Endothelial cell (in vitro differentiated cells): ENCODE results near the gene HMCN2. TPM values are rescaled to one million over a fixed set of nuclear protein-coding genes. Genes with fewer than 3 reads are reported as not detected.

ENCODE experiments used
- DNase-seq: peaks from one replicate; pipeline ENCODE4 v3.0.0; 2021; ENCODE audit warnings: low spot score
- H3K27ac Mint-ChIP-seq: one replicate; pipeline ENCODE4 v1.8.0; 2021; ENCODE audit warnings: mixed read lengths, inconsistent platforms; ENCODE audit not compliant: unreplicated experiment
- H3K27me3 Mint-ChIP-seq: one replicate; pipeline ENCODE4 v1.8.0; 2021; ENCODE audit warnings: mild to moderate bottlenecking, moderate library complexity, mixed read lengths, inconsistent platforms; ENCODE audit not compliant: unreplicated experiment
- H3K36me3 Mint-ChIP-seq: one replicate; pipeline ENCODE4 v1.8.0; 2021; ENCODE audit warnings: mild to moderate bottlenecking, low read depth, mixed read lengths, inconsistent platforms; ENCODE audit not compliant: unreplicated experiment
- H3K4me1 Mint-ChIP-seq: one replicate; pipeline ENCODE4 v1.8.0; 2021; ENCODE audit warnings: mild to moderate bottlenecking, mixed read lengths, inconsistent platforms; ENCODE audit not compliant: unreplicated experiment
- H3K4me3 Mint-ChIP-seq: one replicate; pipeline ENCODE4 v1.8.0; 2021; ENCODE audit warnings: mild to moderate bottlenecking, mixed read lengths, inconsistent platforms; ENCODE audit not compliant: unreplicated experiment
- H3K9me3 Mint-ChIP-seq: one replicate; pipeline ENCODE4 v1.8.0; 2021; ENCODE audit warnings: mixed read lengths, inconsistent platforms; ENCODE audit not compliant: unreplicated experiment
- total RNA-seq: library from RNA; stranded (reverse); fragmentation: NEBNext Ultra II Directional; extraction: Animal tissue kit (Norgen Biotek cat#: 25700); gene quantifications from one replicate; pipeline ENCODE4 v1.2.1, GENCODE V29; 2021; ENCODE audit not compliant: unreplicated experiment
- TF ChIP-seq, protein P1 (sequence below): fragments of 200-600 bp; sonication (generic); IDR thresholded peaks from one replicate; pipeline ENCODE4 v1.5.0; 2021; ENCODE audit warnings: antibody characterized with exemption; ENCODE audit not compliant: unreplicated experiment

HMCN2 gene
- total RNA-seq, 1 donor from 2014 or later = 29.6 TPM

DNA sequence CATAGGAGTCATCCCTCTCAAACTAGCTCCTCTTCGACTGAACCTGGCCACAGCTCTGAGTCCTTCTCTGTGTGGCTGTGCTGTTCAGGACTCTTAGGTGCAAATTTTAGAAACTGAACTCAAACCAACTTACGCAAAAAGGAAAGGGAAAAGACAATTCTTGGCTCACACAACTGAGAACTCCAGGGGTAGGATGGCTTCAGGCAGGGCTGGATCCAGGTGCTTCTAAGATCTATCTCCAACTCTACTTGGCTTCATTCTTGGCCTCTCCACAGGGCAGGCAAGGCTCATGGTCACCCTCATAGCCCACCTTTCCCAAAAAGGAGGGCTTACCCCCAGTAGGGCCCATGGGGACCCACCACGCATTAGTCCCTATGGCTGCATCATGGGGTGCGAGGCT lies 187.3 kb downstream of the HMCN2 start:
- no peak overlapping the region for H3K27ac Mint-ChIP-seq
- DNase-seq = no peak
- TF ChIP-seq, protein P1, sequence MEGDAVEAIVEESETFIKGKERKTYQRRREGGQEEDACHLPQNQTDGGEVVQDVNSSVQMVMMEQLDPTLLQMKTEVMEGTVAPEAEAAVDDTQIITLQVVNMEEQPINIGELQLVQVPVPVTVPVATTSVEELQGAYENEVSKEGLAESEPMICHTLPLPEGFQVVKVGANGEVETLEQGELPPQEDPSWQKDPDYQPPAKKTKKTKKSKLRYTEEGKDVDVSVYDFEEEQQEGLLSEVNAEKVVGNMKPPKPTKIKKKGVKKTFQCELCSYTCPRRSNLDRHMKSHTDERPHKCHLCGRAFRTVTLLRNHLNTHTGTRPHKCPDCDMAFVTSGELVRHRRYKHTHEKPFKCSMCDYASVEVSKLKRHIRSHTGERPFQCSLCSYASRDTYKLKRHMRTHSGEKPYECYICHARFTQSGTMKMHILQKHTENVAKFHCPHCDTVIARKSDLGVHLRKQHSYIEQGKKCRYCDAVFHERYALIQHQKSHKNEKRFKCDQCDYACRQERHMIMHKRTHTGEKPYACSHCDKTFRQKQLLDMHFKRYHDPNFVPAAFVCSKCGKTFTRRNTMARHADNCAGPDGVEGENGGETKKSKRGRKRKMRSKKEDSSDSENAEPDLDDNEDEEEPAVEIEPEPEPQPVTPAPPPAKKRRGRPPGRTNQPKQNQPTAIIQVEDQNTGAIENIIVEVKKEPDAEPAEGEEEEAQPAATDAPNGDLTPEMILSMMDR = no peak
- H3K36me3 Mint-ChIP-seq = no peaks in the 10 kb centered on the region
- H3K9me3 Mint-ChIP-seq = no peaks in the 10 kb centered on the region
- no peaks in the 10 kb centered on the region for H3K4me1 Mint-ChIP-seq
- no peak overlapping the region for H3K4me3 Mint-ChIP-seq
- H3K27me3 Mint-ChIP-seq = no peaks in the 10 kb centered on the region

- no peak overlapping the region for H3K4me3 Mint-ChIP-seq
- no peaks in the 10 kb centered on the region for H3K27me3 Mint-ChIP-seq
- no peak for DNase-seq
- TF ChIP-seq, protein P1 = no peak
- no peaks in the 10 kb centered on the region for H3K9me3 Mint-ChIP-seq
- no peak overlapping the region for H3K27ac Mint-ChIP-seq
- H3K4me1 Mint-ChIP-seq = no peaks in the 10 kb centered on the region
- H3K36me3 Mint-ChIP-seq = no peaks in the 10 kb centered on the region
Measured at GRCh38 chr9:130453487-130453886, 187.9 kb downstream of the HMCN2 start.

GRCh38 chr9:130454096-130454811 lies 188.7 kb downstream of the HMCN2 start:
- Mint-ChIP-seq H3K36me3 (no peaks in the 10 kb centered on the region), H3K4me1 (peaks cover 2% of the 10 kb centered on the region), H3K27ac (no peak overlapping the region), H3K27me3 (peaks cover 1% of the 10 kb centered on the region), H3K9me3 (no peaks in the 10 kb centered on the region), H3K4me3 (no peak overlapping the region)
- TF ChIP-seq, protein P1 = no peak
- no peak for DNase-seq

DNA sequence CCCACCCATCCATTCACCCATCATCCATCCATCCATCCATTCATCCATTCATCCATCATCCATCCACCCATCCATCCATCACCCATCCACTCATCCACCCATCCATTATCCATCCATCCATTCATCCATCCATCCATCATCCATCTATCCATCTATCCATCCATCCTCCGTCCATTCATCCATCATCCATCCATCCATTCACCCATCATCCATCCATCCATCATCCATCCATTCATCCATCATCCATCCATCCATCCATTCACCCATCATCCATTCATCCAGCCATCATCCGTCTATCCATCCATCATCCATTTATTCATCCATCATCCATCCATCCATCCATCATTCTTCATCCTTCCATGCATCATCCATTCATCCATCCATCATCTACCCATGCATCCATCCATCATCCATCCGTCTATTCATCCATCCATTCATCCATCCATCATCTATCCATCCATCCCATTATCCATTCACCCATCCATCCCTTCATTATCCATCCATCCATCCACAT lies 189.3 kb downstream of the HMCN2 start:
- Mint-ChIP-seq H3K4me3 (no peak overlapping the region), H3K27me3 (peaks cover 2% of the 10 kb centered on the region), H3K36me3 (no peaks in the 10 kb centered on the region), H3K27ac (no peak overlapping the region), H3K4me1 (peaks cover 3% of the 10 kb centered on the region), H3K9me3 (no peaks in the 10 kb centered on the region)
- DNase-seq = no peak
- TF ChIP-seq, protein P1 = no peak

GRCh38 chr9:130458027-130458803 lies 192.7 kb downstream of the HMCN2 start:
- TF ChIP-seq, protein P1 = no peak
- Mint-ChIP-seq H3K27me3 (peaks cover 8% of the 10 kb centered on the region), H3K4me1 (peaks cover 6% of the 10 kb centered on the region), H3K9me3 (no peaks in the 10 kb centered on the region), H3K27ac (no peak overlapping the region), H3K36me3 (no peaks in the 10 kb centered on the region), H3K4me3 (no peak overlapping the region)
- DNase-seq = no peak
